Vagina (tissue), 2 donors: ENCODE data around the gene SSBP4. TPM values are rescaled to one million over a fixed set of nuclear protein-coding genes. Genes with fewer than 3 reads are reported as not detected.

ENCODE experiments used
- DNase-seq, 2 donors: peaks; one replicate each; pipeline ENCODE4 v3.0.0-alpha.2; 2017; ENCODE audit errors: extremely low spot score in 2 of 2
- H3K27ac ChIP-seq: fragments of 200-600 bp; sonication (generic); one replicate; pipeline ENCODE4 v1.5.1; 2019
- H3K27me3 ChIP-seq: fragments of 200-600 bp; sonication (generic); one replicate; pipeline ENCODE4 v1.5.1; 2019
- H3K36me3 ChIP-seq, 2 donors: fragments of 200-600 bp; sonication (generic); one replicate each; pipeline ENCODE4 v1.5.1; 2017 to 2019
- H3K4me1 ChIP-seq: fragments of 200-600 bp; sonication (generic); one replicate; pipeline ENCODE4 v1.5.1; 2019
- H3K4me3 ChIP-seq, 2 donors: fragments of 200-600 bp; sonication (generic); 1 replicate in 1 of 2; 2 replicates in 1 of 2; pipeline ENCODE4 v1.5.1; 2016 to 2019
- H3K9me3 ChIP-seq: fragments of 200-600 bp; sonication (generic); one replicate; pipeline ENCODE4 v1.5.1; 2019
- CTCF ChIP-seq, 3 experiments: fragments of 450-650 bp in 2 of 3; fragments of 200-600 bp in 1 of 3; sonication (generic) in 1 of 3; IDR thresholded peaks; one replicate each; pipeline ENCODE4 v1.5.1; 2017 to 2019; ENCODE audit warnings: antibody characterized with exemption in 3 of 3, mild to moderate bottlenecking in 2 of 3, moderate library complexity in 2 of 3
- POLR2A ChIP-seq, 2 donors: fragments of 450-650 bp; IDR thresholded peaks; one replicate each; pipeline ENCODE4 v1.6.1; 2017; ENCODE audit warnings: antibody characterized with exemption in 2 of 2, mild to moderate bottlenecking in 2 of 2, moderate library complexity in 2 of 2
- POLR2AphosphoS5 ChIP-seq, 2 donors: sonication (generic); formaldehyde crosslinking; IDR thresholded peaks; one replicate each; pipeline ENCODE4 v1.9.0; 2017; ENCODE audit warnings: antibody characterized with exemption in 2 of 2, mild to moderate bottlenecking in 2 of 2, low read depth in 1 of 2; ENCODE audit not compliant: insufficient read depth in 1 of 2
- intact Hi-C: fragments of 100-400 bp; cut with DNase I; formaldehyde crosslinking; loops from one replicate; pipeline ENCODE4 v1.15.1; 2023
- total RNA-seq: library from RNA; depleted of rRNA; stranded (reverse); fragments of >200 nt; gene quantifications from one replicate; pipeline ENCODE4 v1.2.3, GENCODE V29; 2016

SSBP4 gene
- total RNA-seq, 1 donor from 2014 or later, result 72.7 TPM

GRCh38 chr19:18428173-18428786 lies 9.1 kb downstream of the SSBP4 start:
- no peak for DNase-seq
- Histone ChIP-seq H3K36me3 (no peaks in the 10 kb centered on the region), H3K4me1 (peaks cover 82% of the 10 kb centered on the region), H3K4me3 (peak overlapping the region in 1 of 2 donors; percentile 61), H3K9me3 (no peaks in the 10 kb centered on the region), H3K27ac (peak overlapping the region; percentile 81), H3K27me3 (no peaks in the 10 kb centered on the region)
- intact Hi-C loops, result no loop called here
- no peak for TF ChIP-seq POLR2A (IDR thresholded peaks at IDR 0.05)
- no peak for TF ChIP-seq POLR2AphosphoS5 (IDR thresholded peaks at IDR 0.05; ENCODE audit: insufficient read depth in 1 of 2, low read depth in 1 of 2)
- no peak for TF ChIP-seq CTCF (IDR thresholded peaks at IDR 0.05)

- TF ChIP-seq POLR2AphosphoS5 (IDR thresholded peaks at IDR 0.05; ENCODE audit: insufficient read depth in 1 of 2, low read depth in 1 of 2) (peak in 1 of 2 donors; percentile 58), CTCF (IDR thresholded peaks at IDR 0.05) (no peak), POLR2A (IDR thresholded peaks at IDR 0.05) (no peak)
- peaks cover 79% of the 10 kb centered on the region for H3K4me1 ChIP-seq
- peak overlapping the region; percentile 36 to 61 for H3K4me3 ChIP-seq
- H3K9me3 ChIP-seq, result no peaks in the 10 kb centered on the region
- intact Hi-C loops, result no loop called here
- no peak for DNase-seq
- H3K27me3 ChIP-seq, result no peaks in the 10 kb centered on the region
- no peaks in the 10 kb centered on the region for H3K36me3 ChIP-seq
- peak overlapping the region; percentile 81 for H3K27ac ChIP-seq
These were observed 9.8 kb downstream of the SSBP4 start for GRCh38 chr19:18428787-18429674.

- Histone ChIP-seq H3K4me1 (peaks cover 82% of the 10 kb centered on the region), H3K9me3 (no peaks in the 10 kb centered on the region), H3K27ac (peak overlapping the region; percentile 81), H3K27me3 (no peaks in the 10 kb centered on the region), H3K36me3 (no peaks in the 10 kb centered on the region), H3K4me3 (peak overlapping the region; percentile 36 to 61)
- intact Hi-C loops, result no loop called here
- DNase-seq, result no peak
- TF ChIP-seq CTCF (IDR thresholded peaks at IDR 0.05), result no peak
These were observed 10.7 kb downstream of the SSBP4 start for GRCh38 chr19:18429717-18430416.

GRCh38 chr19:18430417-18431144 lies 11.4 kb downstream of the SSBP4 start:
- Histone ChIP-seq H3K4me1 (peaks cover 76% of the 10 kb centered on the region), H3K27ac (no peak overlapping the region), H3K9me3 (no peaks in the 10 kb centered on the region), H3K27me3 (no peaks in the 10 kb centered on the region), H3K36me3 (no peaks in the 10 kb centered on the region), H3K4me3 (no peak overlapping the region)
- intact Hi-C loops, result no loop called here
- no peak for TF ChIP-seq CTCF (IDR thresholded peaks at IDR 0.05)
- no peak for DNase-seq
